ENCODE measurements around the gene PTTG1IP.

Gene PTTG1IP

GRCh38 chr21:44846485-44847260, 26.8 kb downstream of the PTTG1IP start:
- peak; percentile 90 for DNase-seq (ENCODE audit: low read depth)
- TF ChIP-seq MAX (IDR thresholded peaks at IDR 0.05; ENCODE audit: low read depth, low read length) (peak; percentile 98), POLR2A (IDR thresholded peaks at IDR 0.05; ENCODE audit: extremely low read depth, insufficient read length) (no peak), MYC (IDR thresholded peaks at IDR 0.05; ENCODE audit: low read depth, low read length) (peak; percentile 88), CTCF (IDR thresholded peaks at IDR 0.05; ENCODE audit: low read depth, low read length) (no peak)
- H3K4me3 ChIP-seq (ENCODE audit: low read depth, low read length): peak overlapping the region; percentile 56

- no peak for DNase-seq (ENCODE audit: low read depth)
- TF ChIP-seq POLR2A (IDR thresholded peaks at IDR 0.05; ENCODE audit: extremely low read depth, insufficient read length) (no peak), MYC (IDR thresholded peaks at IDR 0.05; ENCODE audit: low read depth, low read length) (no peak), MAX (IDR thresholded peaks at IDR 0.05; ENCODE audit: low read depth, low read length) (no peak), CTCF (IDR thresholded peaks at IDR 0.05; ENCODE audit: low read depth, low read length) (no peak)
- peak overlapping the region; percentile 56 for H3K4me3 ChIP-seq (ENCODE audit: low read depth, low read length)
Measured at GRCh38 chr21:44846224-44846484, 27.3 kb downstream of the PTTG1IP start.

GRCh38 chr21:44845418-44846223, 27.9 kb downstream of the PTTG1IP start:
- DNase-seq (ENCODE audit: low read depth): peak; percentile 92
- TF ChIP-seq MYC (IDR thresholded peaks at IDR 0.05; ENCODE audit: low read depth, low read length): no peak; the same call in 1 of the 2 replicates
- peak; percentile 53 for TF ChIP-seq POLR2A (IDR thresholded peaks at IDR 0.05; ENCODE audit: extremely low read depth, insufficient read length)
- TF ChIP-seq MAX (IDR thresholded peaks at IDR 0.05; ENCODE audit: low read depth, low read length): no peak; the same call in 1 of the 2 replicates
- TF ChIP-seq CTCF (IDR thresholded peaks at IDR 0.05; ENCODE audit: low read depth, low read length): peak; percentile 27
- peak overlapping the region; percentile 56 for H3K4me3 ChIP-seq (ENCODE audit: low read depth, low read length)

- no peak for DNase-seq (ENCODE audit: low read depth)
- no peak overlapping the region for H3K4me3 ChIP-seq (ENCODE audit: low read depth, low read length)
- TF ChIP-seq CTCF (IDR thresholded peaks at IDR 0.05; ENCODE audit: low read depth, low read length): no peak
- no peak for TF ChIP-seq MAX (IDR thresholded peaks at IDR 0.05; ENCODE audit: low read depth, low read length)
- TF ChIP-seq MYC (IDR thresholded peaks at IDR 0.05; ENCODE audit: low read depth, low read length): no peak
- no peak for TF ChIP-seq POLR2A (IDR thresholded peaks at IDR 0.05; ENCODE audit: extremely low read depth, insufficient read length)
Measured at GRCh38 chr21:44844256-44844655, 29.2 kb downstream of the PTTG1IP start.

GRCh38 chr21:44842721-44843445, 30.6 kb downstream of the PTTG1IP start:
- TF ChIP-seq POLR2A (IDR thresholded peaks at IDR 0.05; ENCODE audit: extremely low read depth, insufficient read length) (no peak), MYC (IDR thresholded peaks at IDR 0.05; ENCODE audit: low read depth, low read length) (no peak), MAX (IDR thresholded peaks at IDR 0.05; ENCODE audit: low read depth, low read length) (no peak)
- no peak for DNase-seq (ENCODE audit: low read depth)
- no peak overlapping the region for H3K4me3 ChIP-seq (ENCODE audit: low read depth, low read length)
